Measurements from ENCODE around the gene PNMA6E.

DNA sequence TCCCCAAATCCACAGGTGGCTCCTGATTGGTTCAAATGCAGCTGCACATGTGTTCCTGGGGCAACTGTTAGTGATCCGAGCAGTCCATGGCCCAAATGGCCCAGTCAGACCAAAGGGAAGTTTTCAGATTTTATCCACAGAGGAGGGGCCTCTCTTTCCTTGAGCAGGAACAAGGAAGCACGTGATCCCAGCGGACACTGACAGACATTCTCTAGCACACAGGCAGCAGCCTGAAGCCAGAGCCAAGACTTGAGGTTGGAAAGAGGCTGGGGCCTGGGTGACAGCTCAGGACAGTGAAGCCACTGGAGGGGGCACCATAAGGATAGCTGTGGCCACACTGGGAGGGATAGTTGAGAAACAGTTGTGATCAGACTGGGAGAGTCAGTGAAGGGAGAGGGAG, 6.6 kb upstream of the PNMA6E start:
- TF ChIP-seq POLR2A (IDR thresholded peaks at IDR 0.05; ENCODE audit: extremely low read depth, insufficient read length), result no peak
- TF ChIP-seq, protein P1, sequence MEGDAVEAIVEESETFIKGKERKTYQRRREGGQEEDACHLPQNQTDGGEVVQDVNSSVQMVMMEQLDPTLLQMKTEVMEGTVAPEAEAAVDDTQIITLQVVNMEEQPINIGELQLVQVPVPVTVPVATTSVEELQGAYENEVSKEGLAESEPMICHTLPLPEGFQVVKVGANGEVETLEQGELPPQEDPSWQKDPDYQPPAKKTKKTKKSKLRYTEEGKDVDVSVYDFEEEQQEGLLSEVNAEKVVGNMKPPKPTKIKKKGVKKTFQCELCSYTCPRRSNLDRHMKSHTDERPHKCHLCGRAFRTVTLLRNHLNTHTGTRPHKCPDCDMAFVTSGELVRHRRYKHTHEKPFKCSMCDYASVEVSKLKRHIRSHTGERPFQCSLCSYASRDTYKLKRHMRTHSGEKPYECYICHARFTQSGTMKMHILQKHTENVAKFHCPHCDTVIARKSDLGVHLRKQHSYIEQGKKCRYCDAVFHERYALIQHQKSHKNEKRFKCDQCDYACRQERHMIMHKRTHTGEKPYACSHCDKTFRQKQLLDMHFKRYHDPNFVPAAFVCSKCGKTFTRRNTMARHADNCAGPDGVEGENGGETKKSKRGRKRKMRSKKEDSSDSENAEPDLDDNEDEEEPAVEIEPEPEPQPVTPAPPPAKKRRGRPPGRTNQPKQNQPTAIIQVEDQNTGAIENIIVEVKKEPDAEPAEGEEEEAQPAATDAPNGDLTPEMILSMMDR (IDR thresholded peaks at IDR 0.05; ENCODE audit: low read depth, low read length), result no peak
- TF ChIP-seq, protein P2, sequence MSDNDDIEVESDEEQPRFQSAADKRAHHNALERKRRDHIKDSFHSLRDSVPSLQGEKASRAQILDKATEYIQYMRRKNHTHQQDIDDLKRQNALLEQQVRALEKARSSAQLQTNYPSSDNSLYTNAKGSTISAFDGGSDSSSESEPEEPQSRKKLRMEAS (IDR thresholded peaks at IDR 0.05; ENCODE audit: low read depth, low read length), result no peak
